HG02642 (cell line): ENCODE results near the gene SLC16A3.
"Not testable (repeated sequence)": the region's sequence is repeated elsewhere in the genome, so short reads cannot be mapped to it uniquely, and the experiment has no call there.

Experiments used
- ATAC-seq: cut with Tn5 transposase; IDR thresholded peaks from one replicate; pipeline ENCODE4 v1.9.1; 2021; ENCODE audit warnings: mild to moderate bottlenecking; ENCODE audit not compliant: unreplicated experiment, poor library complexity

The SLC16A3 gene

GRCh38 chr17:82228842-82229697 lies at the start of gene SLC16A3:
SLC16A3 (plus strand) TSS chr17:82229042; CDS start chr17:82236009, 6,967 bp downstream.
- ATAC-seq = peak; percentile 40

- no peak for ATAC-seq
These were observed 49.4 kb upstream of the SLC16A3 start for GRCh38 chr17:82179412-82179811.

- ATAC-seq = no peak
These were observed 48.8 kb upstream of the SLC16A3 start for GRCh38 chr17:82179946-82180475.

GRCh38 chr17:82180776-82181528 lies 47.9 kb upstream of the SLC16A3 start:
- ATAC-seq = no peak

- ATAC-seq = no peak
These were observed 44.1 kb upstream of the SLC16A3 start for GRCh38 chr17:82184761-82185160.

- ATAC-seq = no peak
These were observed 42.6 kb upstream of the SLC16A3 start for GRCh38 chr17:82186221-82186620.

- ATAC-seq = no peak
These were observed 41.3 kb upstream of the SLC16A3 start for GRCh38 chr17:82187500-82187899.

- no peak for ATAC-seq
These were observed 40.6 kb upstream of the SLC16A3 start for GRCh38 chr17:82188001-82188961.

GRCh38 chr17:82193050-82193449 lies 35.8 kb upstream of the SLC16A3 start:
- not testable (repeated sequence) for ATAC-seq

- no peak for ATAC-seq
These were observed 35.2 kb upstream of the SLC16A3 start for GRCh38 chr17:82193520-82194220.

GRCh38 chr17:82194765-82195164 lies 34.1 kb upstream of the SLC16A3 start:
- no peak for ATAC-seq

GRCh38 chr17:82195675-82196672 lies 32.9 kb upstream of the SLC16A3 start:
- no peak for ATAC-seq

GRCh38 chr17:82198092-82198491 lies 30.8 kb upstream of the SLC16A3 start:
- ATAC-seq = no peak

- no peak for ATAC-seq
These were observed 29.3 kb upstream of the SLC16A3 start for GRCh38 chr17:82199496-82199895.

- no peak for ATAC-seq
These were observed 28.7 kb upstream of the SLC16A3 start for GRCh38 chr17:82200135-82200534.

- no peak for ATAC-seq
These were observed 27.9 kb upstream of the SLC16A3 start for GRCh38 chr17:82200743-82201497.

GRCh38 chr17:82201498-82201910 lies 27.3 kb upstream of the SLC16A3 start:
- no peak for ATAC-seq

- ATAC-seq = no peak
These were observed 25.9 kb upstream of the SLC16A3 start for GRCh38 chr17:82202981-82203380.
